ENCODE measurements around the gene IQGAP2. TPM values are rescaled to one million over a fixed set of nuclear protein-coding genes. Genes with fewer than 3 reads are reported as not detected.

IQGAP2 gene
- polyA plus RNA-seq, 1 experiment = 0.63 TPM

GRCh38 chr5:76634661-76635060, 231.6 kb downstream of the IQGAP2 start:
- H3K4me3 ChIP-seq (ENCODE audit: low read depth, low read length) = no peak overlapping the region
- no peaks in the 10 kb centered on the region for H3K27me3 ChIP-seq (ENCODE audit: control insufficient read depth, insufficient read depth, low read length)
- TF ChIP-seq CTCF (IDR thresholded peaks at IDR 0.05; ENCODE audit: low read depth, low read length) = no peak
- no peak overlapping the region for H3K27ac ChIP-seq (ENCODE audit: low read depth, low read length)
- ChIA-PET CTCF (interaction anchor here (1.1 to 1.9 kb wide), 2 partner anchors 51 to 139 kb away, joined by 4 to 7 read pairs; no protein-coding TSS in a partner anchor), POLR2A (interaction anchor here (0.6 kb wide), 1 partner anchor 154 kb away, joined by 4 read pairs; no protein-coding TSS in a partner anchor)
- DNase-seq (ENCODE audit: low read depth, low spot score) = no peak
- no peaks in the 10 kb centered on the region for H3K9me3 ChIP-seq (ENCODE audit: control insufficient read depth, insufficient read depth, low read length)

- H3K27ac ChIP-seq (ENCODE audit: low read depth, low read length) = no peak overlapping the region
- DNase-seq (ENCODE audit: low read depth, low spot score) = no peak
- CTCF ChIA-PET = interaction anchor here (1.0 to 1.9 kb wide), 3 partner anchors 13 to 78 kb away, joined by 3 to 8 read pairs (median 4); no protein-coding TSS in a partner anchor
- TF ChIP-seq CTCF (IDR thresholded peaks at IDR 0.05; ENCODE audit: low read depth, low read length) = no peak
- H3K27me3 ChIP-seq (ENCODE audit: control insufficient read depth, insufficient read depth, low read length) = no peaks in the 10 kb centered on the region
- no peaks in the 10 kb centered on the region for H3K9me3 ChIP-seq (ENCODE audit: control insufficient read depth, insufficient read depth, low read length)
- POLR2A ChIA-PET = no interaction called here
- no peak overlapping the region for H3K4me3 ChIP-seq (ENCODE audit: low read depth, low read length)
These were observed 234.4 kb downstream of the IQGAP2 start for GRCh38 chr5:76637490-76637889.

GRCh38 chr5:76638479-76638878, 235.4 kb downstream of the IQGAP2 start:
- DNase-seq (ENCODE audit: low read depth, low spot score) = no peak
- ChIA-PET CTCF (interaction anchor here (1.0 to 1.9 kb wide), 5 partner anchors 12 to 136 kb away, joined by 3 to 11 read pairs (median 4); no protein-coding TSS in a partner anchor), POLR2A (no interaction called here)
- TF ChIP-seq CTCF (IDR thresholded peaks at IDR 0.05; ENCODE audit: low read depth, low read length) = no peak
- Histone ChIP-seq H3K4me3 (ENCODE audit: low read depth, low read length) (no peak overlapping the region), H3K9me3 (ENCODE audit: control insufficient read depth, insufficient read depth, low read length) (no peaks in the 10 kb centered on the region), H3K27me3 (ENCODE audit: control insufficient read depth, insufficient read depth, low read length) (no peaks in the 10 kb centered on the region), H3K27ac (ENCODE audit: low read depth, low read length) (no peak overlapping the region)

GRCh38 chr5:76641514-76642120, 238.5 kb downstream of the IQGAP2 start:
- peak; percentile 55 for DNase-seq (ENCODE audit: low read depth, low spot score)
- Histone ChIP-seq H3K27ac (ENCODE audit: low read depth, low read length) (no peak overlapping the region), H3K9me3 (ENCODE audit: control insufficient read depth, insufficient read depth, low read length) (no peaks in the 10 kb centered on the region), H3K4me3 (ENCODE audit: low read depth, low read length) (no peak overlapping the region), H3K27me3 (ENCODE audit: control insufficient read depth, insufficient read depth, low read length) (no peaks in the 10 kb centered on the region)
- peak; percentile 87 for TF ChIP-seq CTCF (IDR thresholded peaks at IDR 0.05; ENCODE audit: low read depth, low read length)
- POLR2A ChIA-PET = no interaction called here
- CTCF ChIA-PET = interaction anchor here (0.6 to 7.5 kb wide), 16 partner anchors 9 to 389 kb away, joined by 3 to 68 read pairs (median 4); partner anchors contain the start of genes AGGF1 and F2RL2

- POLR2A ChIA-PET = interaction anchor here (0.7 kb wide), 1 partner anchor 276 kb away, joined by 5 read pairs; no protein-coding TSS in a partner anchor
- CTCF ChIA-PET = interaction anchor here (0.6 to 7.5 kb wide), 21 partner anchors 8 to 407 kb away, joined by 3 to 68 read pairs (median 4); partner anchors contain the start of genes AGGF1 and F2RL2
These were observed 239.4 kb downstream of the IQGAP2 start for GRCh38 chr5:76642390-76643040.

More at GRCh38 chr5:76642390-76643040, 239.4 kb downstream of the IQGAP2 start:
- DNase-seq (ENCODE audit: low read depth, low spot score) = peak; percentile 10
- Histone ChIP-seq H3K27me3 (ENCODE audit: control insufficient read depth, insufficient read depth, low read length) (no peaks in the 10 kb centered on the region), H3K27ac (ENCODE audit: low read depth, low read length) (no peak overlapping the region), H3K9me3 (ENCODE audit: control insufficient read depth, insufficient read depth, low read length) (no peaks in the 10 kb centered on the region), H3K4me3 (ENCODE audit: low read depth, low read length) (no peak overlapping the region)
- TF ChIP-seq CTCF (IDR thresholded peaks at IDR 0.05; ENCODE audit: low read depth, low read length) = no peak
